ENCODE results near the gene RB1. TPM values are rescaled to one million over a fixed set of nuclear protein-coding genes. Genes with fewer than 3 reads are reported as not detected.

Gene RB1
- total and polyA plus RNA-seq, 9 of the 15 experiments (the other 6 are each of a cell fraction or from before 2014, with no cell fraction given), result 5.0 to 23.8 (median 17.9) TPM

GRCh38 chr13:48527955-48528354, 224.4 kb downstream of the RB1 start:
- ChIA-PET CTCF (ENCODE audit: low intra/inter-chr PET ratio) (no interaction called here), POLR2A (interaction anchor here (0.8 kb wide), 1 partner anchor 11 kb away, joined by 4 read pairs; no protein-coding TSS in a partner anchor)
- FAIRE-seq (no peak), DNase-seq (ENCODE audit: extremely low read depth in 1 of 4, low spot score in 3 of 4) (no peak), ATAC-seq (no peak)
- no peak overlapping the region for H3K27ac ChIP-seq (ENCODE audit: extremely low read depth, low read depth, low read length)
- peak overlapping the region; percentile 62; the same call in 1 of the 2 replicates for H2AFZ ChIP-seq (ENCODE audit: low read depth, low read length)
- in situ Hi-C loops (cut with MboI) (no loop called here), intact Hi-C loops (cut with micrococcal nuclease) (no loop called here)
- no peak overlapping the region for H3K4me2 ChIP-seq (ENCODE audit: insufficient read depth, low read length)
- no peak overlapping the region for H3K4me3 ChIP-seq
- no peaks in the 10 kb centered on the region for H4K20me1 ChIP-seq (replicated peaks; ENCODE audit: control insufficient read depth, insufficient read depth, low read length)
- WGBS (ENCODE audit: insufficient coverage, low coverage, missing lambda C conversion rate), result 18% methylated on average over 2 of the region's 2 CpGs
- no peaks in the 10 kb centered on the region for H3K79me2 ChIP-seq (ENCODE audit: control insufficient read depth, insufficient read depth, low read length)
- no peaks in the 10 kb centered on the region for H3K36me3 ChIP-seq (ENCODE audit: control insufficient read depth, insufficient read depth, low read length)
- no peaks in the 10 kb centered on the region for H3K27me3 ChIP-seq (ENCODE audit: control insufficient read depth in 2 of 2, insufficient read depth in 2 of 2, low read length in 2 of 2)
- BruUV-seq (replicated peaks), result no TSS peak
- H3K9me1 ChIP-seq (ENCODE audit: control insufficient read depth, insufficient read depth, low read length), result no peaks in the 10 kb centered on the region
- peaks cover 0 to 4% of the 10 kb centered on the region in 2 experiments; a peak in 1 of 5 replicates for H3K4me1 ChIP-seq (replicated peaks in 1 of 2; ENCODE audit: control insufficient read depth in 2 of 2, insufficient read depth in 2 of 2, low read length in 2 of 2)
- no peaks in the 10 kb centered on the region for H3K9me3 ChIP-seq (replicated peaks; ENCODE audit: control insufficient read depth, insufficient read depth, low read depth, low read length)
- H3K9ac ChIP-seq (ENCODE audit: insufficient read depth in 1 of 2, low read depth in 2 of 2, low read length in 2 of 2), result no peak overlapping the region
- TF ChIP-seq ZNF184 (CRISPR knock-in tag; IDR thresholded peaks at IDR 0.05) (no peak), ZNF511 (CRISPR knock-in tag; IDR thresholded peaks at IDR 0.05) (no peak), MAZ (CRISPR knock-in tag; conservative IDR thresholded peaks at IDR 0.05 in 1 of 2, IDR thresholded peaks at IDR 0.05 in 1 of 2) (no peak), ZNF263 (CRISPR knock-in tag; IDR thresholded peaks at IDR 0.05; ENCODE audit: borderline replicate concordance) (no peak), TSC22D4 (tag; IDR thresholded peaks at IDR 0.05) (no peak), CEBPB (tag; IDR thresholded peaks at IDR 0.05) (no peak), RFX1 (IDR thresholded peaks at IDR 0.05) (no peak), NCOA6 (IDR thresholded peaks at IDR 0.05) (no peak)

Data from K562 (cell line).